ENCODE measurements around the gene PARVB. TPM values are rescaled to one million over a fixed set of nuclear protein-coding genes. Genes with fewer than 3 reads are reported as not detected.
A peak's percentile ranks its signal among the peaks of the same experiment; 100 is the strongest.

The PARVB gene
- total RNA-seq, 1 donor: 29.3 TPM

GRCh38 chr22:44076825-44077224, 52.7 kb downstream of the PARVB start:
- H3K27ac ChIP-seq (ENCODE audit: low read depth, low read length): no peak overlapping the region

GRCh38 chr22:44080936-44081861, 57.1 kb downstream of the PARVB start:
- Histone ChIP-seq H3K27me3 (ENCODE audit: insufficient read depth, low read length) (no peaks in the 10 kb centered on the region), H3K4me2 (ENCODE audit: insufficient read depth, low read length) (no peak overlapping the region), H3K27ac (ENCODE audit: low read depth, low read length) (no peak overlapping the region), H3K4me1 (ENCODE audit: insufficient read depth, low read length) (no peaks in the 10 kb centered on the region), H3K4me3 (ENCODE audit: insufficient read depth, low read length) (no peak overlapping the region), H3K79me2 (ENCODE audit: insufficient read depth, low read length) (no peaks in the 10 kb centered on the region), H2AFZ (ENCODE audit: low read length) (no peak overlapping the region), H3K36me3 (ENCODE audit: insufficient read depth, low read length) (no peaks in the 10 kb centered on the region), H3K9me3 (ENCODE audit: low read depth, low read length) (peaks cover 6% of the 10 kb centered on the region), H4K20me1 (ENCODE audit: insufficient read depth, low read length) (peaks cover 11% of the 10 kb centered on the region)
- peak; percentile 99 for DNase-seq (ENCODE audit: insufficient read length, low spot score, missing footprints)
- peak; percentile 95 for TF ChIP-seq CTCF (IDR thresholded peaks at IDR 0.05; ENCODE audit: extremely low read depth, low read depth, low read length)

More at GRCh38 chr22:44076825-44077224, 52.7 kb downstream of the PARVB start:
- DNase-seq (ENCODE audit: insufficient read length, low spot score, missing footprints): no peak
- Histone ChIP-seq H3K4me3 (ENCODE audit: insufficient read depth, low read length) (no peak overlapping the region), H3K4me1 (ENCODE audit: insufficient read depth, low read length) (no peaks in the 10 kb centered on the region), H3K27me3 (ENCODE audit: insufficient read depth, low read length) (no peaks in the 10 kb centered on the region), H3K36me3 (ENCODE audit: insufficient read depth, low read length) (no peaks in the 10 kb centered on the region), H3K9me3 (ENCODE audit: low read depth, low read length) (no peaks in the 10 kb centered on the region), H4K20me1 (ENCODE audit: insufficient read depth, low read length) (peaks cover 18% of the 10 kb centered on the region), H3K79me2 (ENCODE audit: insufficient read depth, low read length) (no peaks in the 10 kb centered on the region), H3K4me2 (ENCODE audit: insufficient read depth, low read length) (no peak overlapping the region), H2AFZ (ENCODE audit: low read length) (no peak overlapping the region)
- TF ChIP-seq CTCF (IDR thresholded peaks at IDR 0.05; ENCODE audit: extremely low read depth, low read depth, low read length): no peak

GRCh38 chr22:44082801-44083200, 58.7 kb downstream of the PARVB start:
- Histone ChIP-seq H3K27ac (ENCODE audit: low read depth, low read length) (no peak overlapping the region), H3K4me2 (ENCODE audit: insufficient read depth, low read length) (no peak overlapping the region), H4K20me1 (ENCODE audit: insufficient read depth, low read length) (peaks cover 11% of the 10 kb centered on the region), H3K4me3 (ENCODE audit: insufficient read depth, low read length) (no peak overlapping the region), H3K36me3 (ENCODE audit: insufficient read depth, low read length) (no peaks in the 10 kb centered on the region), H3K27me3 (ENCODE audit: insufficient read depth, low read length) (no peaks in the 10 kb centered on the region), H3K4me1 (ENCODE audit: insufficient read depth, low read length) (no peaks in the 10 kb centered on the region), H3K9me3 (ENCODE audit: low read depth, low read length) (peaks cover 6% of the 10 kb centered on the region), H2AFZ (ENCODE audit: low read length) (no peak overlapping the region), H3K79me2 (ENCODE audit: insufficient read depth, low read length) (no peaks in the 10 kb centered on the region)
- peak; percentile 56 for DNase-seq (ENCODE audit: insufficient read length, low spot score, missing footprints)
- no peak for TF ChIP-seq CTCF (IDR thresholded peaks at IDR 0.05; ENCODE audit: extremely low read depth, low read depth, low read length)

DNA sequence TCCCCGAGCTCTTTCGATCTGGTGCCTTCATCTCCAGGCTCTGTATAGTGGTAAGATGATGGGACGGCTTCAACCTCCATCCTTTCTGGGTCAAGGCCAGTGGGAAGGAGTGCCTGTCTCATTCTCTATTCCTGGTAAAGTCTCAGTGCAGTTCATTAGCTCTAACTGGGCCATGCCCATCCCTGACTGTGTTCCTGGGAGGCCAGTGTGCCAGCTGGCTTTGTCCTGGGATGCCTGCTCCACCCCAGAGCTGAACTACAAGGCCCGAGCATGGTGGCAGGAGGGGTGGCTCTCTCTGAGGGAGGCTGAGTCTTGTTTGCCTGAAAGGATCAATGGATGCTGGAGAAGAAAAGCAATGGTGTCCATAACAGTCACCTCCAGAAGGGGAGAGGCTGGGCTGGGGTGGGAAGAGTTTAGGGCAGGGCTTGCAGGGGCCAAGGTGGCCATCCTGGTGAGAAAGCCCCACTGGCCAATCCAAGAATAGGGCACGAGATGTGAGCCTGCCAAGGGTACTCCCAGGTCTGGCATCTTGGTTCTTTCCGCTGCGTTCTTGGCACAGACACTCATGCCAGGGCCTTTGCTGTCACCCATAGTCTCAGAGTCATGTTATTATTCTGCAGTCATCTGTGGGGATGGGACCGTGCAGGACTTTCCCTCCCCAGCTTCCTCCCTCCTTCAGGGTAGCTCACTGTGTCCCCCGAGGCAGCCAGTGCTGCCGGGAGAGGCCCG, 60.1 kb downstream of the PARVB start:
- no peak overlapping the region for H3K4me2 ChIP-seq (ENCODE audit: insufficient read depth, low read length)
- H3K9me3 ChIP-seq (ENCODE audit: low read depth, low read length): peaks cover 6% of the 10 kb centered on the region
- H3K4me1 ChIP-seq (ENCODE audit: insufficient read depth, low read length): peaks cover 6% of the 10 kb centered on the region
- no peak overlapping the region for H3K27ac ChIP-seq (ENCODE audit: low read depth, low read length)
- DNase-seq (ENCODE audit: insufficient read length, low spot score, missing footprints): peak; percentile 46
- H3K4me3 ChIP-seq (ENCODE audit: insufficient read depth, low read length): no peak overlapping the region
- H3K79me2 ChIP-seq (ENCODE audit: insufficient read depth, low read length): no peaks in the 10 kb centered on the region
- no peaks in the 10 kb centered on the region for H3K36me3 ChIP-seq (ENCODE audit: insufficient read depth, low read length)
- peaks cover 11% of the 10 kb centered on the region for H4K20me1 ChIP-seq (ENCODE audit: insufficient read depth, low read length)
- H3K27me3 ChIP-seq (ENCODE audit: insufficient read depth, low read length): no peaks in the 10 kb centered on the region
- H2AFZ ChIP-seq (ENCODE audit: low read length): no peak overlapping the region
- TF ChIP-seq CTCF (IDR thresholded peaks at IDR 0.05; ENCODE audit: extremely low read depth, low read depth, low read length): no peak

All from osteoblast (primary cell).